Ramos (cell line): Measurements from ENCODE around the gene TENM4.

Experiments used
- in situ Hi-C: fragments of 300-500 bp; cut with MboI; formaldehyde crosslinking; loops from one replicate; pipeline ENCODE4 v1.14.3; 2022; ENCODE audit warnings: low sequenced_read_pairs; ENCODE audit not compliant: unreplicated experiment

TENM4 gene

DNA sequence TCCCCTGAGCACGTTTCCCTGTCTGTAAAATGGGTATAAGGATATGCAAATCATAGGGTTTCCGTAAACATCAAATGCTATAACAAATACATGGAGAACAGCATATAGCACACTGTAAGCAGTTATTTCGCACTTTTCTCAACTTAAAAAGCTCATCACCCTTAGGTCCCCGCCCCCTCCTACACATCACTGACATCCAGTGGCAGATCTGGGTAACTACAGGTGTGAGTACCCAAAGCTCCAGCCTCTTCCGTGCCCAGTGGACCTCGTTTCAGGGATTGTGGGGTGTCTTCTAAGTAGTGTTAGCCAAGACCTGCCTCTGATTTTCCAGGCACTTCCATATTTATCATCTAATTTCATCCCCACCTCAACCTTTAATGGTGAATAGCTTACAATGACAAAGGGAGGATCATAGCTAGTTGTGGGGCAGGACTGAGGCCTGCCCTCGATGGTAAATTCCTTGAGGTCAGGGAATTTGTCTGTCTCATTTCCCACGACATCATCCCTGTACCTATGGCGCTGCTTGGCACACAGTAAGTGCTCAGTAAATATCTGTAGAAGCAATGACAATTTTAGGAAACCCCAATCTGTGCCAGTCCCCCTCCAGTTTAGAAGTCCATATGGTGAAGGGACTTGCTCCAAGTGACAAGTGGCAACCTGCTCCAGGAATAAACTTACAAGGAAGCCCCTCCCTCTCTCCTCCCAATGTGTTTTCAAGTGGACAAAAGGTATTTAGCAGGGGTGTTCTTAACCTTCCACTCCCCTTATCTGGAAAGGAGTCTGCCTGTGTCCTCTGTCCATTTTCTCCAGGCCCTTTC, 340.5 kb downstream of the TENM4 start:
- in situ Hi-C loops = no loop called here

- in situ Hi-C loops = no loop called here
Measured at GRCh38 chr11:79098146-79098545, 342.7 kb downstream of the TENM4 start.

DNA sequence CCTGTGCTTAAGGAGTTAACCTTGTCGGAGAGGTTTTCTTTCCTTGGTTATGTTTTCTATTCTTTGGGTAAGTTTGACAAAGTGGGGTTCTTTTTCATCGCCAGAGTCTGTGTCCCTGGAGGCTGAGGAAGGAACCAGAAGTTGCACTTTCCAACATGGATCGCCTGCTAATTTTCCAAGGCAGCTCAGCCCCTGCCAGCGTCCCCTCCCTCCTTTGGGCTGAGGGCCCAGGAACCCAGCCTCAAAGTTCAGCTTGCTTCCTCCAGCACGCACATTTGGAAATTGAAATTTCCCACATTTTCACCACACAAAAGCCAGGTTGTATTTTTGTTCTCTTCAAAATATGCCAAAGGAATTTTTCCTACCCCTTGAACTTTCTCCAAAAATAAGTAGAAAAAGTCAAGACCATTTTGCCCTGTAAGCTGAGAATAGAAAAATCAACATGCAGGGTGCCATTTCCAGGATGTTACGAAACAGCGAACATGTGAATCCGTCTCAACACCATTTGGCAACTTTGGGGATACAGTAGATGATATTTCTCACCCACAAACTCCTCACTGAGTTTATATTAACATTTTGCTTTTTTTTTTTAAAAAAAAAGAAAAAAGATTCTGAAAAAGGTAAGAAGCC, 343.5 kb downstream of the TENM4 start:
- in situ Hi-C loops = no loop called here

DNA sequence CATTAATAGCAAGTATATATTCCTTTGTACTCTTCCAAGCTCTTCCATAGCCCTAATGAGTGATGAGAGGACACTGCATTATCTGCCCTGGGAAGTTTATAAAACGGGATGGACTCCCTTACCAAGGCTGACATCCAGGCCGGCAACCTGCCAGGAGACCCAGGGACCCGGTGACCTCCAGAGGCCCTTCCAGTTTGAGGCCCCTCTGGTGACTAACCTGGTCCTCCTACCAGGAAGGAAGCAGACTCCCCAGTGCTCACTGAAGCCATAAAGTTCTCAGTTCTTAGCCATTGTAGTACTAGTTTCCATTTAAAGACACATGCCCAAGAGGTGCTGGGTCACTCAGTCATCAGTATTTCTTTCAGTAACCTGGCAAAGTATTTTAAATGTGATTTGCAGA, 345.4 kb downstream of the TENM4 start:
- in situ Hi-C loops = no loop called here

DNA sequence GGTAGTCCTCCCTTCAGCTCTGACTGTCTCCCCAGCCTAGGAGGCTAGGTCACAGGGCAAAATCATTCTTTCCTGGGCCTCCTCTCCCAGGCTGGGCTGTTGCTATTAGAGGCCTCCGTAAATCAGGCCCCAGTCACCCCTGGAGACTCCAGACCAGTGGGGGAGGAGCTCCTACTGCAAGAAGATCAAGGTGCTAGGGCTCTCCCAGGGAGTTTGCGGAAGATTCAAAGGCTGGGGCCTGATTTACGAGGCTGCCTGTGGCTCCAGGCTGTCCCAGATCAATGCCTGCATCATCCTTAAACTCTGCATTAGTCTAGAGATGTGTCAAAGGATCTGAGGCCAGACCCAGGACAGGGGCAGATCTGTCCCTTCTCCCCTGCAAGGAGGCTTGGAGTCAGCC, 346.2 kb downstream of the TENM4 start:
- in situ Hi-C loops = no loop called here

DNA sequence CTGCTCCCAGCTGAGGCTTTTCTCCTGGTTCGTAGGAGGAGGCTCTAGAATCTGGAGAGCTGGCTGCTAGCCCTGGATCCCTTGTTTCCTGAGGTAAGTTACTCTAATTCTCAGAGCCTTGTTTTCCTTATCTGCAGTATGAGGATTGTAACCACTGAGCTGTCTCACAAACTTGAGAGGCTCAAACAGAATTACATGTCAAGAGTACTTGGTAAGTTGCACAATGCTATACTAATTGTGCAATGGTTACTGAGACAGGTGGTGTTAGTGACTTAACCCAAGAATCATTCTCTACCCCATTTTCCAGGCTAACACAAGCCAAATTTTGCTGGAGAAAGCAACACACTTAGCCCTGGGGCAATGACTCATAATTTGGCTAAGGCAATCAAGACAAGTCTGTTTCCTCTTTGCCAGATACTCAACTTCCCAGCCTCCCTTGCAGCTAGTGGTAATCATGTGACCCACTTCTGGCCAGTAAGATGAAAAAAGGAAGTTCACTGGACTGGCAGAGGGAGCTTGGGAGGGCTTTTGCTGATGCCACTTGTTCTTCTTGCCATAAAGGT, 348.0 kb downstream of the TENM4 start:
- in situ Hi-C loops = no loop called here

- in situ Hi-C loops = no loop called here
Measured at GRCh38 chr11:79090191-79090705, 350.6 kb downstream of the TENM4 start.

DNA sequence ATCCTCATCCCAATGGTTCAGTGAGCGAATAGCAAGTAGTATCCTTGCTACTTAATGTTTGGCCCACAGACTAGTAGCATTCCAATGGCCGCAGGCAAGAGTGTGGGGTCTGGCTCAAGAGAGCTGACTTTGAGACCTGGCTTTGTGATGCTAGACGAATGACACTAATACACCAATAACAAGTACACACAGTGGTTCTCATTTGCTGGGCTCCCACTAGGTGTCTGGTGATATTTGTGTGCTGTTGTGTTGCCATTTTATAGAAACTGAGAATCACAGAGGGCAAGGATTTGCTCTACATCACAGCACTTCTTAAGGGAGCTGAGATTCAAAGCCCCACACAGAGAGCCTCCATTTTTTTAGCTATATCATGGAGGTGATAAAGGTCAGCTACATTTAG, 351.2 kb downstream of the TENM4 start:
- in situ Hi-C loops = no loop called here

DNA sequence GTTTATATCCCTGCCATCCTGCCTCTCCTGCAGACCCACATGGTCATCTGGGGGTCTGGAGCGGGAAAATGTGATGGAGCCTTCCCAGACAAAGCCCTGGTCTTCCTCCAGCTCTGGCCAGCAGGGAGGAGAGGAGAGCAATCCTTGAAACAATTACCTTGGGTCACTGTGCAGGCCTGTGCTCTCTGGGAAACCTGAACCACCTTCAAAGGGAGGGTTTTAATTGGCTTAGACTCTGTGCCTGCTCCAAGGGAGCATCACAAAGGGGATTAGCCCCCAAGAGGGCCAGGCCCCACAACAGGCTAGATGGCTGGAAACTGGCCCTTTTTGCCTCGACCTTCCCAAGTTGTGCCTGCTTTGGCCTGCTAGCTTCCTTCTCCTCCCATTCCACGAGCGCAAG, 351.9 kb downstream of the TENM4 start:
- in situ Hi-C loops = no loop called here

GRCh38 chr11:79087961-79088318, 352.9 kb downstream of the TENM4 start:
- in situ Hi-C loops = no loop called here

DNA sequence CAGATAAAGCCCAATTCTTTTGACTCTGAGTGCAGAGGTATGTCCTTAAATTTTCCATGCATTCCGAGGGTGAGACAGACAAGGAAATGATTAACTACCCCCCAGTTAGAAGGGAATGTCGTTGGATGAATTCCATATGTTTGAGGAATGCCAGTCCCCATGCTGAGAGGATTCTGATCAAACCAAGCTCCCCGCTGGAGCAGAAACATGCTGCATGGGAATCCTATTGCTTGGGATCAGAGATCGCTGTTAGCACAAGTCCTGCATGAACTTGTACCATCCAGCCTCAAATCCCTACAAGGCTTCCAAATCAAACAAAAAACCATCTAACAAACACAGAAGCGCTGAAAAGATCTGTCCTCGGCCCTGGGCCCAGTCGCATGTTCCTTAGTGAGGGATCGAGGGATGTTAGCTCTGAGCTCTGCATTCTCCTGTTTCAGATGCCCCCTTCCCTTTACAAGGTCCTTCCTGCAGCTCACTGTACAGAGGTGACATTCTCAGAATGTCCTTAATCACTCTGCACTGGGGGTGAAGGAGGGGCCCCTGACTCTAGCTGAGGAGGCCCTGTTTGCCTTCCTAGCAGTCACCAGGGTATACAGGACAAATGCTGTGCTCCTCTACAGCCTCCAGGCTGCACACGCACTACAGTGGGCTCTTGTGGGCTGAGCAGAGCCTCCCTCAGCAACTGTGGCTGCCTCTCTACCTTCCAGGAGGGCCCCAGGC, 353.4 kb downstream of the TENM4 start:
- in situ Hi-C loops = no loop called here

- in situ Hi-C loops = no loop called here
Measured at GRCh38 chr11:79086056-79086455, 354.8 kb downstream of the TENM4 start.

DNA sequence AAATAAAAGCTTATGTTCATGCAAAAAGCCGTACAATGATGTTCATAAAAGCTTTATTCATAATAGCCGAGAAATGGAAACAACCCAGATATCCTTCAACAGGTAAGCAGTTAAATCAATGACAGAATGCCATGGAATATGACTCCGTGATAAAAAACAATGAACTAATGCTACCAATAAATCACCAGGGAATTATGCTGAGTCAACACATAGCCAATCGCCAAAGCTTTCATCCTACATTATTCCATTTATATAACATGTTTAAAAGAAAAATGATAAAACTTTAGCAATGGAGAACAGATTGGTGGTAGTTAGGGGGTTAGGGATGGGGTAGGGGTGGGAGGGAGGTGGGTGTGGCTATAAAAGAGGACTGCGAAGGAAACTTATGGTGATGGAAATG, 356.4 kb downstream of the TENM4 start:
- in situ Hi-C loops = no loop called here

DNA sequence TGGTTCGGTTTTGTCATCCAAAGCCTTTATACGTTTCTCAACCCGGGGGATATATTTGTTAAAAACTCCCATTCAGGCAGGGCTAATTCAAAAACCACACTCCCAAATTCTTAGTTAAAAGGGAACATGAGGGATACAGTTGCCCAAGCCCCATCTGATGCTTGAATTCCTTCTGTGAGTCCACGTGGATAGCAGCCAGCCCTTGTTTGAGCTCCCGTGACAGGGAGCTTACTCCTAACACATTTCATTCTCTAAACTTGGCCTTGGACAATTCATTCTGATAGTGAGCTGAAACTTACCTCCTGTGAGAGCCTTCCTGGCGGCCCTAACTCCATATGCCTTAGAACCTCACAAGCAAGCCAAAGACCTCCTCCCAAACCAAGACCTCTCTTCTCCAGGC, 357.5 kb downstream of the TENM4 start:
- in situ Hi-C loops = no loop called here

DNA sequence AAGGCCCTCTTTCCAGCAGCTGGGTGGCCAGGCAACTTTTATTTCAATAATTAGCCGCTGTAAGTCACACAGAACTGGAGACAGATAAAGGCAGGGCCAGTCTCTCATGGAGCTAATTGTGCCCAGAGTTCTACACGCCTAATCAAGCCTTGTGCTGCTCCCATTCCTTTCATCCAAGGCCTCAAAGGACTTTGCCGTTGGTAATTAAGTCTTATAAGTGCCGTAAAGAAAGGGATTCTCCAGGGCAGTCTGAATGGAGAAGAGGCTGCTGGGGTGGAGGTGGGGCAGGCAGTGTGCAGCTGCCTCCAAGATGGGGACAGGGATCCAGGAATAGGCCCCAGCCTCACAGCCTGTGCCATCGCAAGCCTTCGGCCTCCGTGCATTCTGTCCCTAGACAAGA, 357.9 kb downstream of the TENM4 start:
- in situ Hi-C loops = no loop called here

DNA sequence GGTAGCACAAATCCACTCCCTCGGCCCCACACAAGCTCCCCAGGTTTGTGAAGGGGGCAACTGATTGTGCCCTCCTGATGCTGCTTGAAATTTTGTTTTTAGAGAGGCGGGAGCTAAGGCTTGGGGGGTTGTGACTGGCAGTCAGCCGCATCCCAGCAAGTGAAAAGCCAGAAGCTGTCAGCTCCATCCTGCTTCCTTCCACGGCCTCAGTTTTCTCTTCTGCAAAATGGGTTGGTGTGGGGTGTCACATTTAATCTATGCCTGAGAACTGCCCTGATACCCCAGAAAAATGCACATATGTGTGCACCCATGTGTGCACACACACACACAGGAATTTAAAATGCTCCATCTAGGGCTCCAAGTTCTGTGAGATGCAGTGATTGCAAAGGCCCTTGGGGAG, 358.6 kb downstream of the TENM4 start:
- in situ Hi-C loops = no loop called here

GRCh38 chr11:79081471-79082031, 359.3 kb downstream of the TENM4 start:
- in situ Hi-C loops = no loop called here

DNA sequence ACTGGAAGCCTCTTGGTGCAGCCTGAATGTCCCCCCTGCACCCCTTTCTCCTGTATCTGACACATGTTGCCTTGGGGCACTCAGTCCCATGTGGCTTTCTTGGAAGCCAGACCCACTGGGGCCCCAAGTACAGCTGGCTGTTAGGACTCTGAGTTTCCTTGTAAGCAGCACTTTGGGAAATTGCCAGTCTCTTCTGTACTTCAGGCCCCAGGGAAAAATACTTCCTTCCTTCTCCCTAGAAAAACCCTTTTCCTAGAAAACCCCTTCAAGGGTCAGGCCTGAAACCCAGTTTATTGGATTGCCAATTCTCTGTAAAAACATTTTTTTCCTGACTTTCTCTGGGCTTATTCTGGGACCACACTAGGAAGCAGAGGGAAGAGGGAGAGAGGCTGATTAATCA, 360.3 kb downstream of the TENM4 start:
- in situ Hi-C loops = no loop called here

- in situ Hi-C loops = no loop called here
Measured at GRCh38 chr11:79078999-79079398, 361.8 kb downstream of the TENM4 start.

- in situ Hi-C loops = no loop called here
Measured at GRCh38 chr11:79078456-79078855, 362.4 kb downstream of the TENM4 start.
